HL-60/S4 treated with retinoic acid at 250 ng/mL for 4 days and 3 days (cell line): Measurements from ENCODE around the gene HDHD3.

Experiments
- in situ Hi-C: fragments of 300-500 bp; cut with MboI; formaldehyde crosslinking; loops from 2 replicates; pipeline ENCODE4 v1.7.0; 2022; ENCODE audit warnings: low sequenced_read_pairs

Gene HDHD3

DNA sequence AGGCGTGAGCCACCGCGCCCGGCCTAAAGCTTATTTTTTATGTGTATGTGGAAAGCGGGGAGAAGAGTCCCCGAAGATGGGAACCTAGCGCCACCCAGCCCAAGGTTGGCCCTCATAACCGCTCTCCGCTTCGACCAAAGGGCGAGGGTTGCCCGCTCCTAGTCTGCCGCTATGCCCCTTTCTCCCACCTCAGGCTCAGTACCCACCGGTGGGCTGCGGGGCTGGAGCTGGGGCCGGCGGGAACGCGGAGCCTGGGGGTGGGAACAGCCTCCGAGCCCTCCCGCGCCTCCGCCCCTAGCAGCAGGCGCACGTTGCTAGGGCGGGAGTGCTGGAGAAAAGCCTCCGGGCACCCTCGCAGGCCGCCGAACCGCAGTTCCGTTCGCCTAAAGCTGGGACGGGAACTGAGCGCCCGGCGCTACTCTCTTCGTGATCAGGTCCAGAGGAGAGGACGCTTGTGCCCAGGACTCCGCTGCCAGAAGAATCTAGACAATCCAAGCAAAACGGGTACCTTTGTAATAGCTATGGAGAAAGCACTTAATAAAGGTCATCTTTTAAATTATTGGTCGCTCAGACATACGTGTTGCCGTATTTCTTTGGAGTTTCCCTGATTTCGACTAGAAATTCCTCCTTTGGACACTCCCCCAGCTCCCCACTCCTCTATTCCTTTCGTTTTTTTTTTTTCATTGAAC, 36.6 kb downstream of the HDHD3 start, which contains the start of gene WDR31:
Gene WDR31 (minus strand): TSS at position 265 of the 689 bp plus-strand sequence. CDS start 8,253 bp downstream, outside the sequence.
- in situ Hi-C loops, result no loop called here

GRCh38 chr9:113337714-113338113, 39.1 kb downstream of the HDHD3 start:
- in situ Hi-C loops, result no loop called here

- in situ Hi-C loops, result no loop called here
These were observed 45.0 kb downstream of the HDHD3 start for GRCh38 chr9:113331780-113332179.

DNA sequence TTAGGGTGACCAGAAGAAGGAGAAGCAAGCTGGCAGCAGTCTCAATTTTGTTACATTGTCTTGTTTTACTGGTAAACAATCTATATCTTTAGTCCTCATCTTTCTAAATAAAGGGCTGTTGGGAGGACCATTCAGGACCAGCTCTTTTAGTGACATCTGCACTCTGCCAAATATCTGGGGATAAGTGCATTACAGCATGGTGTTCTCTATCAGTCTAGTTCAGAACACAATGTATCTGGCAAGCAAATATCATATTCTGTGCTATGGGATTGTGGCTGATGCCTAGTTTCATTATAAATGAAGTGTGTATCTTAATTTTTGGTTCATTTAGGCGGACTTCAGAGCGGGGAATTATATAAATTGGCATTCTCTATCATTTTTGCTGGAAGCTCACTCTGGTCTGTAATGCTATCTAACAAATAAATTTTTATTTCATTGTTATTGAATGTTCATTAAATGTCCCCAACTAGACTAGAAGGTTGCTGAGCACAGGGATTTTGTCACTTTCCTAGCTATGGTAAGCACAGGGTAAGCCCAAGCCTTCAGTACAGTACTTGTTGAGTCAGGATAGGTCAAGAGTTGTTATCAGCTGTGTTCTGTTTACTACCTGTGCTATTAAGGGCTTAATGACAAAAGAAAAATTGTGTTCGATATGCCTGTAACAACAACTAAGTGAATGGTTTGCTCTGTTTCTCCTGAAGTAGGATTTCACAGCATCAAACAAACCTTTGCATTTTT, 48.6 kb downstream of the HDHD3 start:
- in situ Hi-C loops, result no loop called here

DNA sequence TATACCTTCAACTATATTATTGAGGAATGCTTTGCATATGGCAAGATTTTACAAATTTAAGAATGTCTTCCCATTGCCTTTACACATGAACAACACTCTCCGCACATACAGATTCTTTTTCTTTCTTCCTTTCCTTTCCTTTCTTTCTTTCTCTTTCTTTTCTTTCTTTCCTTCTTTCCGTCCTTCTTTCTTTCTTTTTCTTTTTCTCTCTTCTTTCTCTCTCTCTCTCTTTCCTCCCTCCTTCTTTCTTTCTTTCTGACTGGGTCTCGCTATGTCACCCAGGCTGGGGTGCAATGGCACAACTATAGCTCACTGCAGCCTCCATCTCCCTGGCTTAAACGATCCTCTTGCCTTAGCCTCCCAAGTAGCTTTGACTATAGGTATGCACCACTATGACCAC, 50.6 kb downstream of the HDHD3 start:
- in situ Hi-C loops, result no loop called here
